ENCODE measurements around the gene ZSCAN22.

The ZSCAN22 gene

DNA sequence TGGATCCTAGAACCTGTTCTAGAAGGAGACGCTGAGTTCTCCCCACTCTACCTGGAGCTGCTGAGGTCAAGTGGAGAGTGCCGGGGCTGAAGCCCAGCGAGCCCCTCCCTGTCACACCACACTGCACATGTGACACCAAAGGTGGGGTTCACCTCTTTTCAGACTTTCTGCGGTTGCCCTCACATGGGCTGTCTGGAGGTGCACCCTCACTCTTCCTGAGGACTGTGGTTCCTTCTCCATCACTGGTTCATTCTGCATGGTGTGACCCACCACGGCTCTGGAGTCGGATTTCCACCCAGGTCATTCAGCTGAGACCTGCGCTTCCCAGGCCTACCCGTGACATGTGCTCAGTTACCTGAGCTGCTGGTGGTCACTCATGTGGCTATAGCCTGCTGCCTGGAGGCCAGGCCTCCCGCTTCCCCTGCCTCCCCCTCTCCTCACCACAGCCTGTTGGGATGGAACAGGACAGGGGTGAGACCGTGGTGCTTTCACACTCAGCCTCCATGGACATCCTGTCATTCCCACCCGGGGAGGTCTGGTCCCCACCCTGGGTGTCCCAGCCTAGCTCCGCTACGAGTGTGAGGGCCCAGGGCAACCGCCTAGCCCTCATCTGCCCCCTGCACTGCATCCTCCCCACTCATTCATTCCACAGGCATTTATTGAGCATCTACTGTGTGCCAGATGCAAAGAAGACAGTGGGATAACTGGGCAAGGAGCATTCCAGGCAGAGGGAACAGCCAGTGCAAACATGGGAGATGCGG is 27.1 kb downstream of the ZSCAN22 start:
- H3K4me3 ChIP-seq (ENCODE audit: control insufficient read depth, low read depth, low read length), result no peak overlapping the region
- no peak for DNase-seq (ENCODE audit: low read depth)
- TF ChIP-seq, protein P1, sequence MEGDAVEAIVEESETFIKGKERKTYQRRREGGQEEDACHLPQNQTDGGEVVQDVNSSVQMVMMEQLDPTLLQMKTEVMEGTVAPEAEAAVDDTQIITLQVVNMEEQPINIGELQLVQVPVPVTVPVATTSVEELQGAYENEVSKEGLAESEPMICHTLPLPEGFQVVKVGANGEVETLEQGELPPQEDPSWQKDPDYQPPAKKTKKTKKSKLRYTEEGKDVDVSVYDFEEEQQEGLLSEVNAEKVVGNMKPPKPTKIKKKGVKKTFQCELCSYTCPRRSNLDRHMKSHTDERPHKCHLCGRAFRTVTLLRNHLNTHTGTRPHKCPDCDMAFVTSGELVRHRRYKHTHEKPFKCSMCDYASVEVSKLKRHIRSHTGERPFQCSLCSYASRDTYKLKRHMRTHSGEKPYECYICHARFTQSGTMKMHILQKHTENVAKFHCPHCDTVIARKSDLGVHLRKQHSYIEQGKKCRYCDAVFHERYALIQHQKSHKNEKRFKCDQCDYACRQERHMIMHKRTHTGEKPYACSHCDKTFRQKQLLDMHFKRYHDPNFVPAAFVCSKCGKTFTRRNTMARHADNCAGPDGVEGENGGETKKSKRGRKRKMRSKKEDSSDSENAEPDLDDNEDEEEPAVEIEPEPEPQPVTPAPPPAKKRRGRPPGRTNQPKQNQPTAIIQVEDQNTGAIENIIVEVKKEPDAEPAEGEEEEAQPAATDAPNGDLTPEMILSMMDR (IDR thresholded peaks at IDR 0.05; ENCODE audit: control insufficient read depth, insufficient read depth, low read depth, low read length, missing control alignments), result no peak

DNA sequence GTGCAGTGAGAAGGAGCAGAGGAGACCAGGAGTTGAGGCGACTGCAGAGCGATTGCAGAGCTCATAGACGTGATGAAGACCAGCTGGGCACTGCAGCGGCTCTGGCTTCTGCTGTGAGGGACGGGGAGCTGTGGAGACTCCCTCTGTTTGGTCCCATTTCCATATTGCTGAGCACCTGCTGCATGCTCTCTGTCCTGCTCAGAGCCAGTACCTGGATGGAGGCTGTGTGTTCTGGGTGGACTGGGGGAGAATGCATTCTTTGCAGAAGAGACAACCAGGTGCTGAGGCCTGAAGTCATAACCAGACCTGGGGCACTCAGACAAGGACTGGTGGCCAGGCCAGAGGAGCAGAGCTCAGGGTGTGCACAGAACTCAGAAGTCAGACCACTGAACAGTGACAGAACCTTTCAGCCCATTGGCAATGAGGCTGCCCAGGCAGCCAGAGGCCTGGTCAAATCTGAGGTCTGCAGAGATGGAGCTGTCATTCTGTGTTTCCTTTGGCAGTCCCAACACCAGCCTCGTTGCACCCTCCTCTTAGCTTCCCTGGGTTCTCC is 27.8 kb downstream of the ZSCAN22 start:
- no peak for DNase-seq (ENCODE audit: low read depth)
- TF ChIP-seq, protein P1 (IDR thresholded peaks at IDR 0.05; ENCODE audit: control insufficient read depth, insufficient read depth, low read depth, low read length, missing control alignments), result no peak
- H3K4me3 ChIP-seq (ENCODE audit: control insufficient read depth, low read depth, low read length), result no peak overlapping the region

DNA sequence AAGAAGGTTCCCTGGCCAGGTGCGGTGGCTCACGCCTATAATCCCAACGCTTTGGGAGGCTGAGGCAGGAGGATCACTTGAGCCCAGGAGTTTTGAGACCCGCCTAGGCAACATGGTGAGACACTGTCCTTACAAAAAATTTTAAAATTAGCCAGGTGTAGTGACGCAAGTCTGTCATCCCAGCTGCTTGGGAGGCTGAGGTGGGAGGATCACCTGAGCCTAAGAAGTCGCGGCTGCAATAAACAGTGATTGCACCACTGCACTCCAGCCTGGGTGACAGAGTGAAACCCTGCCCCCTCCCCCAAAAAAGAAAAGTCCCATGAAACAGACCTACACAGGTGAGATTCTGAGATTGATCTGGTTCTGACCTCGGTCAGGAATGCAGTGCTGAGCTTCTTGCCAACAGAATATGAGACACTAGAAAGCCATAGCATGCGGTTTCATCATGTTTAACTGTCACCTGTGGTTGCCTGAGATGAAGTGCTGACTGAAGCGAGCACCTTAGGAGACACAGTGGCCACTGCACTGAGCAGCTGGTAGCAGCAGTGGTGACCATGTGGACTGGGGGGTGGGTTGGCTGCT is 28.5 kb downstream of the ZSCAN22 start:
- no peak overlapping the region for H3K4me3 ChIP-seq (ENCODE audit: control insufficient read depth, low read depth, low read length)
- DNase-seq (ENCODE audit: low read depth), result no peak
- TF ChIP-seq, protein P1 (IDR thresholded peaks at IDR 0.05; ENCODE audit: control insufficient read depth, insufficient read depth, low read depth, low read length, missing control alignments), result no peak

DNA sequence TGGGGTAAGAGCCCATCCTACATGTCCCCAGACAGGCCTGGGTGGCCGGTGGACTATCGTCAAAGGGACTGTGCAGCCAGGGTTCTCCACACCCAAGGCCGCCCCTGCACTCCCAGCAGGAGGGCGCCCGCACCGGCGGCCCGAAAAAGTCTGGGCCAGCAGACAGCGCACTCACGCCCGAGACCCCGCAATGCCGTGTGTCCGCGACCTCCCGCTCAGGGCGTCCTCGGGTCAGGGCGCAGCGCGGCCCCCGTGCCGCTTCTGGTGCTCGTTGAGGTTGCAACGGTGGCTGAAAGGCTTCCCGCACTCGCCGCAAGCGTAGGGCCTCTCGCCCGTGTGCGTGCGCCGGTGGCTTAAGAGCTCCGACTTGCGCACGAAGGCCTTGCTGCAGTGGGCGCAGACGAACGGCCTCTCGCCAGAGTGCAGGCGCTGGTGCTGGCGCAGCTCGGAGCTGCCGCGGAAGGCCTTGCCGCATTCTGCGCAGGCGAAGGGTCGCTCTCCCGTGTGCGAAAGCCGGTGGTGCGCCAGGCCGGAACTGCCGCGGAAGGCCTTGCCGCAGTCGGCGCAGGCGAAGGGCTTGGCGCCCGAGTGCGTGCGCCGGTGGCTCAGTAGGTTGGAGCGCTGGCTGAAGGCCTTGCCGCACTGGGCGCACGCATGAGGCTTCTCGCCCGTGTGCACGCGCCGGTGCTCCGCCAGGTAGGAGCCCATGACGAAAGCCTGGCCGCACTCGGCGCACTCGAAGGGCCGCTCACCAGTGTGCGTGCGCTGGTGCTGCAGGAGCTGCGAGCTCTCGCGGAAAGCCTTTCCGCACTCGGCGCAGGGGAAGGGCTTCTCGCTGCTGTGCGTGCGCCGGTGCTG is 29.3 kb downstream of the ZSCAN22 start:
- no peak overlapping the region for H3K4me3 ChIP-seq (ENCODE audit: control insufficient read depth, low read depth, low read length)
- DNase-seq (ENCODE audit: low read depth), result no peak

DNA sequence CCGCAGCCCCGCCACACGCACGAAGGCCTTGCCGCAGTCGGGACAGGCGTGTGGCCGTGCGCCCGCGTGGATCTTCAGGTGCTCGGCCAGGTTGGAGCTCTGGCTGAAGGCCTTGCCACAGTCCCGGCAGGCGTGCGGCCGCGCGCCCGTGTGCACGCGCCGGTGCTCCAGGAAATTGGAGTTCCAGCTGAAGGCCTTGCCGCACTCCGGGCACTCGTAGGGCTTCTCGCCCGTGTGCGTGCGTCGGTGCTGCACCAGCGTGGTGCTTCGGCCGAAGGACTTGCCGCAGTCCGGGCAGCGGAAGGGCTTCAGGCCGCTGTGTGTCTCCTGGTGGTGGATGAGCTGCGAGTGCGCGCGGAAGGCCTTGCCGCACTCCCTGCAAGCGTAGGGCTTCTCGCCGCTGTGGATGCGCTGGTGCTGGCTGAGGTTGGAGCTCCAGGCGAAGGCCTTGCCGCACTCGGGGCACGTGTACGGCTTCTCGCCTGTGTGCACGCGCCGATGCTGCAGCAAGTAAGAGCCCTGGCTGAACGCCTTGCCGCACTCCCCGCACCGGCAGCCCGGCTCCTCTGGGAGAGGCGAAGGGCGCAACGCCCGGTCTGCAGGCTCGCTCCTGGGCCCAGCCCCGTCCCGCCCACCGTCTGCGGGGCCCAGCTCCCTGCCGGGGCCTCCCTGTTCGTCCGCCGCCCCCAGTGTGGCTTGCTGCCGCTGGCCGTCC is 30.1 kb downstream of the ZSCAN22 start:
- DNase-seq (ENCODE audit: low read depth), result no peak
- TF ChIP-seq, protein P1 (IDR thresholded peaks at IDR 0.05; ENCODE audit: control insufficient read depth, insufficient read depth, low read depth, low read length, missing control alignments), result no peak
- H3K4me3 ChIP-seq (ENCODE audit: control insufficient read depth, low read depth, low read length), result no peak overlapping the region

More for the DNA sequence above, 29.3 kb downstream of the ZSCAN22 start:
- TF ChIP-seq, protein P1 (IDR thresholded peaks at IDR 0.05; ENCODE audit: control insufficient read depth, insufficient read depth, low read depth, low read length, missing control alignments), result no peak

All from AG09309 (cell line).